ENCODE results near the gene EXOSC7. TPM values are rescaled to one million over a fixed set of nuclear protein-coding genes. Genes with fewer than 3 reads are reported as not detected.

Gene EXOSC7
- total and polyA plus RNA-seq, 9 donors: 39.5 to 51.4 (median 43.3) TPM

- no peaks in the 10 kb centered on the region for H3K27me3 ChIP-seq (ENCODE audit: control insufficient read depth, insufficient read depth, low read length)
- H3K4me1 ChIP-seq (ENCODE audit: control insufficient read depth, insufficient read depth, low read length): peaks cover 14% of the 10 kb centered on the region
- no peaks in the 10 kb centered on the region for H3K9me3 ChIP-seq (replicated peaks; ENCODE audit: control insufficient read depth, low read depth, low read length)
- peak overlapping the region; percentile 48 for H3K27ac ChIP-seq (ENCODE audit: low read length)
- H3K4me3 ChIP-seq (ENCODE audit: low read length): no peak overlapping the region
- WGBS (ENCODE audit: insufficient coverage): no CpG with 5 or more reads among the region's 2 CpGs
- no peak for DNase-seq
- peaks cover 48% of the 10 kb centered on the region for H3K36me3 ChIP-seq (ENCODE audit: control insufficient read depth, insufficient read depth, low read length)
Observed at GRCh38 chr3:45002139-45002660, 26.2 kb downstream of the EXOSC7 start.

DNA sequence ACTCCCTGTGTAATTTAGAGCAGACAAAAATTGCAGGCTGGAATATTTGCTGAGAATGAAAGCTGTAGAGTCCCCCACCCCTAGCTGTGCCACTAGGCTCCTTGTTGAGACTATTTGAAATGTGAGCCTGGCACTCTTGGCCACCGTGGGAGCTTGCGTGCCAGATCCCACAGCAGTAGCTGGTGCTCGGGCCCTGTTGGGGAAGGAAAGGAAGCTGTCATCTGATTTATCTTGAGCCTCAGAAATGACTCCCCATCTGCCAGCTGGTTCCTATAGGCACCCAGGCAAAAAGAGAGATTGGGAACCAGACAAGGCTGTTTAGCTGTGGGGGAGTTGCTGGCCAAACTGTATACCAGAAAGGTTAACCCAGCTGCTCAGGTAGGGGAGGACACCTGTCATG is 26.7 kb downstream of the EXOSC7 start:
- no peaks in the 10 kb centered on the region for H3K27me3 ChIP-seq (ENCODE audit: control insufficient read depth, insufficient read depth, low read length)
- peaks cover 49% of the 10 kb centered on the region for H3K36me3 ChIP-seq (ENCODE audit: control insufficient read depth, insufficient read depth, low read length)
- peak overlapping the region; percentile 48 for H3K27ac ChIP-seq (ENCODE audit: low read length)
- DNase-seq: no peak
- peaks cover 16% of the 10 kb centered on the region for H3K4me1 ChIP-seq (ENCODE audit: control insufficient read depth, insufficient read depth, low read length)
- no peak overlapping the region for H3K4me3 ChIP-seq (ENCODE audit: low read length)
- H3K9me3 ChIP-seq (replicated peaks; ENCODE audit: control insufficient read depth, low read depth, low read length): no peaks in the 10 kb centered on the region
- WGBS (ENCODE audit: insufficient coverage): no CpG with 5 or more reads among the region's 3 CpGs

- Histone ChIP-seq H3K4me1 (ENCODE audit: control insufficient read depth, insufficient read depth, low read length) (peaks cover 16% of the 10 kb centered on the region), H3K27me3 (ENCODE audit: control insufficient read depth, insufficient read depth, low read length) (no peaks in the 10 kb centered on the region), H3K9me3 (replicated peaks; ENCODE audit: control insufficient read depth, low read depth, low read length) (no peaks in the 10 kb centered on the region), H3K36me3 (ENCODE audit: control insufficient read depth, insufficient read depth, low read length) (peaks cover 50% of the 10 kb centered on the region), H3K27ac (ENCODE audit: low read length) (peak overlapping the region; percentile 48), H3K4me3 (ENCODE audit: low read length) (no peak overlapping the region)
- DNase-seq: no peak
Observed at GRCh38 chr3:45003406-45003805, 27.4 kb downstream of the EXOSC7 start.

DNA sequence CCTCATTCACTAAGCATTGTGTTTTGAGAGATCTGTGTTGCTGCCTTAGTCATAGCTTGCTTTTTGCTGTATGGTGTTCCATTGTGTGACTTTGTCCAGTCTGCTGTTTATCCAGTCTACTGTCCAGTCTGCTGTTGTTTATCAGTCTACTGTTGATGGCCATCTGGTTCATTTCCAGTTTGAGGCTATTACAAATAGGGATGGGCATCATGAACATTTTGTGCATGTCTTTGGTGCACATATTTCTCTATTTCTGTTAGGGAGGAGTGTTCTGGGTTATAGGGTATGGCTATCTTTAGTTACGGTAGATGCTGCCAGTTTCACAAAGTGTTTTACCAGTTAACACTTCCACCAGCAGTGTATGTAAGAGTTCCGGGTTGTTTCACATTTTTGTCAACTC is 27.8 kb downstream of the EXOSC7 start:
- WGBS (ENCODE audit: insufficient coverage): 100% methylated on average over 1 of the region's 2 CpGs
- peaks cover 16% of the 10 kb centered on the region for H3K4me1 ChIP-seq (ENCODE audit: control insufficient read depth, insufficient read depth, low read length)
- DNase-seq: no peak
- no peak overlapping the region for H3K4me3 ChIP-seq (ENCODE audit: low read length)
- no peaks in the 10 kb centered on the region for H3K9me3 ChIP-seq (replicated peaks; ENCODE audit: control insufficient read depth, low read depth, low read length)
- peak overlapping the region; percentile 48 for H3K27ac ChIP-seq (ENCODE audit: low read length)
- no peaks in the 10 kb centered on the region for H3K27me3 ChIP-seq (ENCODE audit: control insufficient read depth, insufficient read depth, low read length)
- peaks cover 48% of the 10 kb centered on the region for H3K36me3 ChIP-seq (ENCODE audit: control insufficient read depth, insufficient read depth, low read length)

DNA sequence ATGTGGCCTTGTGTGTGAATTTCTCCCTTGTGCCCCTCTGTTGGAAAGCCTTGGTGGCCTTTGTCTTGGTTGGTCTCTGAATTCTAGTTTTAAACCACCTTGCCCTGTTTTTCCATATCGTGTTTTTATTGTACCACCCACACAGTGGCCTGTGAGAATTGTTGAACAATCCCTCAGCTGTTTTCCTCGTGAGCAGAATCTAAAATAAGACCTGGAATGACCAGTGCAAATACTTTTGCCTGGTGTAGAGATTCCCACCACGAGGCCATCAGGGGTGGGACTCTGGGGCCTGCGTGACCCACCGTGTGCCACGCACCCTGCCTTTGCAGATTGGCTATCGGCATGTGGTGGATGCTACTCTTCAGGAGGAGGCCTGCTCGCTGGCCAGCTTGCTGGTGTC is 31.0 kb downstream of the EXOSC7 start:
- Histone ChIP-seq H3K4me3 (ENCODE audit: low read length) (no peak overlapping the region), H3K9me3 (replicated peaks; ENCODE audit: control insufficient read depth, low read depth, low read length) (no peaks in the 10 kb centered on the region), H3K27ac (ENCODE audit: low read length) (peak overlapping the region; percentile 53), H3K36me3 (ENCODE audit: control insufficient read depth, insufficient read depth, low read length) (peaks cover 28% of the 10 kb centered on the region), H3K4me1 (ENCODE audit: control insufficient read depth, insufficient read depth, low read length) (peaks cover 35% of the 10 kb centered on the region), H3K27me3 (ENCODE audit: control insufficient read depth, insufficient read depth, low read length) (no peaks in the 10 kb centered on the region)
- WGBS (ENCODE audit: insufficient coverage): 82% methylated on average over 8 of the region's 8 CpGs
- no peak for DNase-seq

DNA sequence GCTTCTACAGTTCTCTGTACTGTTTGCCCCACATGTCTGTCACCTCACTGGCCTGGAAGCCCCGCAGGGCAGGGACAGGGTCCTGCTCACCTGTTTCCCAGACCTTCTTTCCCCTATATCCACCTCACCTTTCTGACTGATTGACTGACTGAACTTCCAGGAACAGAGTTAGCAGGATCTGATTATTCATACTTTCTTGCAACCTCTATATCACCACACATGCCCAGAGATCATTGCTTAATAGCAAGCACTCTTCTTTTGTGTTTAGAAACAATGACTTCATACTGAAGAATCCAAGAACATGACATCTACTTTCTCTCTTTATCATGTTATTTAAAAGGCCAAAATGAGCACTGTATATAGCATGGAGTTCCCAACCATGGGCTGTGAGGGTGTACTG is 32.1 kb downstream of the EXOSC7 start:
- Histone ChIP-seq H3K27me3 (ENCODE audit: control insufficient read depth, insufficient read depth, low read length) (no peaks in the 10 kb centered on the region), H3K36me3 (ENCODE audit: control insufficient read depth, insufficient read depth, low read length) (peaks cover 28% of the 10 kb centered on the region), H3K9me3 (replicated peaks; ENCODE audit: control insufficient read depth, low read depth, low read length) (no peaks in the 10 kb centered on the region), H3K4me3 (ENCODE audit: low read length) (no peak overlapping the region), H3K27ac (ENCODE audit: low read length) (peak overlapping the region; percentile 15), H3K4me1 (ENCODE audit: control insufficient read depth, insufficient read depth, low read length) (peaks cover 39% of the 10 kb centered on the region)
- DNase-seq: no peak
- 100% methylated on average over 1 of the region's 1 CpG for WGBS (ENCODE audit: insufficient coverage)

GRCh38 chr3:45009868-45010267 is 33.8 kb downstream of the EXOSC7 start:
- H3K4me3 ChIP-seq (ENCODE audit: low read length): no peak overlapping the region
- H3K27me3 ChIP-seq (ENCODE audit: control insufficient read depth, insufficient read depth, low read length): no peaks in the 10 kb centered on the region
- peaks cover 29% of the 10 kb centered on the region for H3K36me3 ChIP-seq (ENCODE audit: control insufficient read depth, insufficient read depth, low read length)
- no peak for DNase-seq
- H3K4me1 ChIP-seq (ENCODE audit: control insufficient read depth, insufficient read depth, low read length): peaks cover 42% of the 10 kb centered on the region
- H3K9me3 ChIP-seq (replicated peaks; ENCODE audit: control insufficient read depth, low read depth, low read length): no peaks in the 10 kb centered on the region
- H3K27ac ChIP-seq (ENCODE audit: low read length): peak overlapping the region; percentile 13
- no CpG with 5 or more reads among the region's 1 CpG for WGBS (ENCODE audit: insufficient coverage)

DNA sequence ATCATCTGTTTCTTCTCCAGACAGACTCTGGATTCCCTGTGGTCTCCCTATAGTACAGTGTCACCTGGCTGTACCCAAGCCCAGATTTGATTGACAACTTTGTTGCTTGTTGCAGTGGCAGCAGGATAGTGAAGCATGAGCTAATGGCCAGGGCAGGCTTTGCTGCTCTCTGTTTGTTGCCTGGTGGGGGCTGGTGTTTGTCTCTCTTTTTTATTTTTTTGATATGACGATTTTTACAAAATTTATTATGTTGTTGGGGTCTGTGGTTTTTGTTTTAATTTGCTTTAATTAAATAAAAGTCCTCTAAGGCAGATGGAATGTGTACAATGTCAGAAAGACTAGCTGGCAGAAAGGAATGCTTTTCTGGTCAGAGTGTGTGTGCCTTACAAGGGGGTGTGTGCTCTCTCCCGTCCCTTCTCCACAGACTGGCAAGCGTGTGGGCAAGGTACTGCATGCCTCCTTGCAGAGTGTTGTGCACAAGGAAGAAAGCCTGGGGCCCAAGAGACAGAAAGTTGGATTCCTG is 34.8 kb downstream of the EXOSC7 start:
- Histone ChIP-seq H3K4me1 (ENCODE audit: control insufficient read depth, insufficient read depth, low read length) (peaks cover 42% of the 10 kb centered on the region), H3K9me3 (replicated peaks; ENCODE audit: control insufficient read depth, low read depth, low read length) (no peaks in the 10 kb centered on the region), H3K27me3 (ENCODE audit: control insufficient read depth, insufficient read depth, low read length) (no peaks in the 10 kb centered on the region), H3K36me3 (ENCODE audit: control insufficient read depth, insufficient read depth, low read length) (peaks cover 29% of the 10 kb centered on the region), H3K4me3 (ENCODE audit: low read length) (no peak overlapping the region), H3K27ac (ENCODE audit: low read length) (peak overlapping the region; percentile 92)
- WGBS (ENCODE audit: insufficient coverage): no CpG with 5 or more reads among the region's 3 CpGs
- DNase-seq: no peak

DNA sequence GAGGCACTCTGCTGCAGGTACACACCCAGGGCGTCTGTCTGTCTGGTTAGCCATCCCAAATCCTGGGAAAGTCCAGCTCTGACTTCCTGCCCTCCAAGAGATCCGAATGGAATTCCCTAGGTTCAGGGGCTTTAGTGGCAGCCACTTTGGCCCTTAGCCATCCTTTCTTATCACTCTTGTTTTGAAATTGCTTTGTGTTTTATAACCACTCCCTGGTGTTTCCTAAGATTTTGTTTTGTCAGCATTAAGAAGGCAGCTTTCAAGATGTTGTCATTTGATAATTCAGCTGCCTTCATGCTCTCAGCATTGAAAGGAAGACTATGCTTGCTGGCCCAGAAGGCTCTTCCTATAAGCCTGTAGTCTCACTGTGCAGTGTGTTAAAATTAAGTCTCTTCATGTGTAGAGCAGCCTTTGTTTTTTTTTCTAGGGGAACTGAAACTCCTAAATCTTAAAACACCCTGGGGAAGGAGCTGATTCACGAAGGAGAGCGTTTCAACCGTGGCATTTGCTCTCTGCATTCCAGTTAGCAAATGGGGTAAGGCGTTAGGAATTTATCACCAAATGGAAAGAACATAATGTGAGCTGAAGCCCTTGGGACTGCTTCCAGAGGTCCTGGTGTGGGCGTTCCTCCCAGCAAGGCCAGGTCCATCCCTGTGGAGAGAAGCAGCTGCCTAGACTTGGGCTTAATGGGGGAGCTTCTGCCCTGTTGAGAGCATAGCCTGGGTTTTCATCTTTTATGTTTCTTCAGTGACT is 35.9 kb downstream of the EXOSC7 start:
- 26% methylated on average over 4 of the region's 7 CpGs for WGBS (ENCODE audit: insufficient coverage)
- H3K4me3 ChIP-seq (ENCODE audit: low read length): no peak overlapping the region
- H3K27me3 ChIP-seq (ENCODE audit: control insufficient read depth, insufficient read depth, low read length): no peaks in the 10 kb centered on the region
- DNase-seq: peak; percentile 80
- H3K4me1 ChIP-seq (ENCODE audit: control insufficient read depth, insufficient read depth, low read length): peaks cover 48% of the 10 kb centered on the region
- H3K36me3 ChIP-seq (ENCODE audit: control insufficient read depth, insufficient read depth, low read length): peaks cover 29% of the 10 kb centered on the region
- no peaks in the 10 kb centered on the region for H3K9me3 ChIP-seq (replicated peaks; ENCODE audit: control insufficient read depth, low read depth, low read length)
- H3K27ac ChIP-seq (ENCODE audit: low read length): peak overlapping the region; percentile 92

GRCh38 chr3:45012577-45012976 is 36.5 kb downstream of the EXOSC7 start:
- 90% methylated on average over 2 of the region's 4 CpGs for WGBS (ENCODE audit: insufficient coverage)
- no peak for DNase-seq
- H3K27ac ChIP-seq (ENCODE audit: low read length): peak overlapping the region; percentile 92
- no peaks in the 10 kb centered on the region for H3K27me3 ChIP-seq (ENCODE audit: control insufficient read depth, insufficient read depth, low read length)
- peaks cover 23% of the 10 kb centered on the region for H3K36me3 ChIP-seq (ENCODE audit: control insufficient read depth, insufficient read depth, low read length)
- H3K9me3 ChIP-seq (replicated peaks; ENCODE audit: control insufficient read depth, low read depth, low read length): no peaks in the 10 kb centered on the region
- H3K4me3 ChIP-seq (ENCODE audit: low read length): no peak overlapping the region
- H3K4me1 ChIP-seq (ENCODE audit: control insufficient read depth, insufficient read depth, low read length): peaks cover 51% of the 10 kb centered on the region
